RKO (cell line): ENCODE measurements around the gene KCNMA1.
"Not testable (repeated sequence)": the region's sequence is repeated elsewhere in the genome, so short reads cannot be mapped to it uniquely, and the experiment has no call there.

Experiments used
- DNase-seq: peaks from one replicate; pipeline ENCODE4 v3.0.0-alpha.2; 2016; ENCODE audit warnings: low spot score

KCNMA1 gene

GRCh38 chr10:77392851-77393250 lies 244.8 kb downstream of the KCNMA1 start:
- DNase-seq, result peak; percentile 90

GRCh38 chr10:77392236-77392721 lies 245.3 kb downstream of the KCNMA1 start:
- no peak for DNase-seq

- peak; percentile 26 for DNase-seq
Observed at GRCh38 chr10:77391605-77392235, 245.9 kb downstream of the KCNMA1 start.

- DNase-seq, result no peak
Observed at GRCh38 chr10:77390481-77390891, 247.1 kb downstream of the KCNMA1 start.

- no peak for DNase-seq
Observed at GRCh38 chr10:77388571-77389100, 249.0 kb downstream of the KCNMA1 start.

GRCh38 chr10:77387701-77388100 lies 249.9 kb downstream of the KCNMA1 start:
- not testable (repeated sequence) for DNase-seq

GRCh38 chr10:77387247-77387646 lies 250.4 kb downstream of the KCNMA1 start:
- no peak for DNase-seq

GRCh38 chr10:77386838-77387237 lies 250.8 kb downstream of the KCNMA1 start:
- DNase-seq, result no peak

GRCh38 chr10:77386365-77386764 lies 251.2 kb downstream of the KCNMA1 start:
- DNase-seq, result no peak

GRCh38 chr10:77385315-77385714 lies 252.3 kb downstream of the KCNMA1 start:
- DNase-seq, result no peak

- no peak for DNase-seq
Observed at GRCh38 chr10:77383861-77384553, 253.6 kb downstream of the KCNMA1 start.

GRCh38 chr10:77381750-77382149 lies 255.9 kb downstream of the KCNMA1 start:
- no peak for DNase-seq

GRCh38 chr10:77380723-77381122 lies 256.9 kb downstream of the KCNMA1 start:
- DNase-seq, result no peak

- no peak for DNase-seq
Observed at GRCh38 chr10:77380191-77380590, 257.4 kb downstream of the KCNMA1 start.

GRCh38 chr10:77378366-77379349 lies 258.9 kb downstream of the KCNMA1 start:
- DNase-seq, result no peak

GRCh38 chr10:77377678-77378352 lies 259.8 kb downstream of the KCNMA1 start:
- DNase-seq, result no peak

- DNase-seq, result no peak
Observed at GRCh38 chr10:77377034-77377433, 260.6 kb downstream of the KCNMA1 start.

GRCh38 chr10:77374189-77374656 lies 263.4 kb downstream of the KCNMA1 start:
- DNase-seq, result no peak

GRCh38 chr10:77371848-77372799 lies 265.5 kb downstream of the KCNMA1 start:
- DNase-seq, result no peak

GRCh38 chr10:77371421-77371820 lies 266.2 kb downstream of the KCNMA1 start:
- no peak for DNase-seq
